Measurements from ENCODE around the gene LRRC27.

Gene LRRC27

DNA sequence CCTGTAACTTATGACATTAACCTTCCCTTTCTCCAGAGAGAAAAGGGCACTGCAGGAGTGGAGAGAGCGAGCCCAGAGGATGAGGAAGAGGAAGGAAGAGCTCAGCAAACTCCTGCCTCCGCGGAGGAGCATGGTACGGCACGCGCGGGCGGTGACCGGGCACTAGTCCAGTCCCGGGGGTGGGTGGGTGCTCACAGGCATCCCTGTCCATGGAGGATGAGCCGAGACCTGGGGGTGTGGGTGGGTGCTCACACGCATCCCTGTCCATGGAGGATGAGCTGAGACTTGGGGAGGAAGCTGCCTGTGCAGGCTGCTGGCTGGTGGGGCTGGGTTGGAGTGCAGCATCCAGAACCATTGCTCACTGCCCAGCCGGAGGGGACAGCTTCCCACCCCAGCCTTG is 23.8 kb downstream of the LRRC27 start:
- H3K9ac ChIP-seq (ENCODE audit: low read depth, low read length), result no peak overlapping the region
- no peaks in the 10 kb centered on the region for H3K36me3 ChIP-seq (ENCODE audit: insufficient read depth, low read length)
- no peaks in the 10 kb centered on the region for H3K4me1 ChIP-seq (ENCODE audit: control insufficient read depth, insufficient read depth, low read length)
- no peak overlapping the region for H3K4me3 ChIP-seq (ENCODE audit: low read length)
- no peak overlapping the region for H3K4me2 ChIP-seq (ENCODE audit: low read length)
- no peaks in the 10 kb centered on the region for H3K27me3 ChIP-seq (ENCODE audit: control insufficient read depth, insufficient read depth, low read length)
- H3K9me3 ChIP-seq (replicated peaks; ENCODE audit: low read length), result no peaks in the 10 kb centered on the region

DNA sequence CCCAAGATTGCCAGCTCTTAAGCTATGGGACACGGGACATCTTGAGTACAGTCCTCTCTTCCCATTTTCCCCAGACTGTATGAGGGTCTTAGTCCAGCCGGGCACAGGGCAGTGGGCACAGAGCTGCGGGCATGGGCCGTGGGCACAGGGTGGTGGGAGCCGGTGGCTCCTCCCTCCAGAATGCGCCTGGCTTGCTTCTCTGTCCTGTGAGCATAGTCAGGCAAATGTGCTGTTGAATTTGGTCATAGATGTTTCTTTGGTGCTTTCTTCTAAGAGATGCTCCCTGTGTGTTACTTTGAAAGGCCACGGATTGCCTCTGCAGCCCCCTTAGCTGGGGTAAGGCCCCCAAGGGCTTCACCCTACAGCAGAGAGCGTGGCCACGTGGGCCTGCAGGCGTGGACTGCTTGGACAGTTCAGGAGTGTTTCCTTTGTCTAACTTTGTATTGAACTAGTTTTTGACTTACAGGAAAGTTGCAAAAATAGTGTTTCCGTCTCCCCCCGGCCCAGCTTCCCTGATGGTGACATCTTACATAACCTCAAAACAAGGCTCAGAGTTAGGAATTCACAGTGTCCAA is 24.7 kb downstream of the LRRC27 start:
- Histone ChIP-seq H3K9ac (ENCODE audit: low read depth, low read length) (no peak overlapping the region), H3K4me1 (ENCODE audit: control insufficient read depth, insufficient read depth, low read length) (no peaks in the 10 kb centered on the region), H3K36me3 (ENCODE audit: insufficient read depth, low read length) (no peaks in the 10 kb centered on the region), H3K27me3 (ENCODE audit: control insufficient read depth, insufficient read depth, low read length) (no peaks in the 10 kb centered on the region), H3K4me3 (ENCODE audit: low read length) (no peak overlapping the region), H3K9me3 (replicated peaks; ENCODE audit: low read length) (no peaks in the 10 kb centered on the region), H3K4me2 (ENCODE audit: low read length) (no peak overlapping the region)

DNA sequence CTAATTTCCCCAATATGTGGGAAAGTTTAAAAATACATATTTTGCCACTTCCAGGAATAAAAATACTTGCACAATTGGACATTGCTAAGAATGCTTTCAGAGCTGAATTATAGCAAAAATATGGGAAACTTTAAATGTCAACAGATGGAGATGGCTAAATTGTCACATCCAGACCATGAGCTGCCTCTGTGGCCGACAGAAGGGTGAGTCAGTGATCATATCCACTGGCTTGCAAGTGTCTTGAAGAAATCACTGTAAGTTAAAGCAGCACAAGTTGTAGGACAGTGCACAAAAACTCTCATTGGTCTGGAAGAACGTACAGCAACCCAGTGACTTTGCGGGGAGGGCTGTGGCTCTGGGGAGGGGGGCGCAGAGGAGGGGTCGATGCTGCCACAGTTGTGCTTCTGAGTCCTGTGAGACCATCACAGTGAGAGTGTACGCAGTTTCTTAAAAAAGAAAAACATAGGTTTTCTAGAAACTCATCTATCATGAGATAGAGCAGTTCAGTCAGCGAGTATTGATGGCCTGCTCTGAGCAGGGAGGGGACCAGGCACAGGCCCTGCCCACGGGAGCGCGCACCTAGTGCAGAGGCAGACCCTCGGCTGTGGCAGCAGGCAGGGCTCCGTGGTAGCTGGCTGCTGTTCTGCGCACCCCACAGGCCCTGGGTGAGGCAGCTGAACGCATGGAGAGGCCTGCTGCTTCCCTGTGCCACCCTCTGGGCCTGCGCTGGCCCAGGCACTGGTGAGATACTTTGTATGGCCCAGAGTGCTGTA is 25.5 kb downstream of the LRRC27 start:
- Histone ChIP-seq H3K36me3 (ENCODE audit: insufficient read depth, low read length) (no peaks in the 10 kb centered on the region), H3K4me2 (ENCODE audit: low read length) (no peak overlapping the region), H3K27me3 (ENCODE audit: control insufficient read depth, insufficient read depth, low read length) (no peaks in the 10 kb centered on the region), H3K9me3 (replicated peaks; ENCODE audit: low read length) (no peaks in the 10 kb centered on the region), H3K9ac (ENCODE audit: low read depth, low read length) (no peak overlapping the region), H3K4me1 (ENCODE audit: control insufficient read depth, insufficient read depth, low read length) (no peaks in the 10 kb centered on the region), H3K4me3 (ENCODE audit: low read length) (no peak overlapping the region)

DNA sequence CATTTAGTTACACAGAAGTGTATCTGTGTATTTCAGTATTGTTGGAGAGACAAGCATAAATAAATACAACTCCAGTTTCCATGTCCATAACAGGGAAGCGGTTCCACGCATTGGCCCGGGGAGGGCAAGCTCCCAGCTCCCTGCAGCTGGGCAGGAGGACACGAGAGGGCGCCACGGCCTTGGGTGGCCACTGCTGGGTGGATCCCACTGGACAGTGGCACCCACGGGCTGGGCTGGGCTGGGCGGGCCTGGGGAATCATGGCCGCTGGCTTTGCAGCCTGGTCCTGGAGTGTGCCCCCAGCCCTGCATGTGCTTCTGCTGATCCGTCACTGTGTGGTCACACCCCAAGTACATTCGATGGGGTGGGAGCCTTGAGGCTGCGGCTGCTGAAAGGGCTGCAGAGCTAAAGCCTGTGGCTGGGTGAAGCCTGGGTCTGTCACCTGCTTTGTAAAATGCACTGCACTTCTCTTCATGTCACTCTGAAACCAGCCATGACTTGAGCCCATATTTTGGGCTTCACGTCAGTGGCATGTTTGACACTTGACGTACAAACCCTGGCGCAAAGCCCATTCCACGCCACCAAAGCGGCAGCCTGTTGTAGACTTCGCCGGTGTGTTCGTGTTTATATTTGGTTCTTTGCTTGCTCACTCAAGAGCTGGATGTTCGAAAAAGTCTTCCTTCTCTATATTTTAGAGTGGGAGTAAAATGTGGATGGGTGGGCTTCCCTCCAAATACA is 27.5 kb downstream of the LRRC27 start:
- Histone ChIP-seq H3K36me3 (ENCODE audit: insufficient read depth, low read length) (no peaks in the 10 kb centered on the region), H3K9me3 (replicated peaks; ENCODE audit: low read length) (no peaks in the 10 kb centered on the region), H3K27me3 (ENCODE audit: control insufficient read depth, insufficient read depth, low read length) (no peaks in the 10 kb centered on the region), H3K9ac (ENCODE audit: low read depth, low read length) (no peak overlapping the region), H3K4me1 (ENCODE audit: control insufficient read depth, insufficient read depth, low read length) (no peaks in the 10 kb centered on the region), H3K4me3 (ENCODE audit: low read length) (no peak overlapping the region), H3K4me2 (ENCODE audit: low read length) (no peak overlapping the region)

DNA sequence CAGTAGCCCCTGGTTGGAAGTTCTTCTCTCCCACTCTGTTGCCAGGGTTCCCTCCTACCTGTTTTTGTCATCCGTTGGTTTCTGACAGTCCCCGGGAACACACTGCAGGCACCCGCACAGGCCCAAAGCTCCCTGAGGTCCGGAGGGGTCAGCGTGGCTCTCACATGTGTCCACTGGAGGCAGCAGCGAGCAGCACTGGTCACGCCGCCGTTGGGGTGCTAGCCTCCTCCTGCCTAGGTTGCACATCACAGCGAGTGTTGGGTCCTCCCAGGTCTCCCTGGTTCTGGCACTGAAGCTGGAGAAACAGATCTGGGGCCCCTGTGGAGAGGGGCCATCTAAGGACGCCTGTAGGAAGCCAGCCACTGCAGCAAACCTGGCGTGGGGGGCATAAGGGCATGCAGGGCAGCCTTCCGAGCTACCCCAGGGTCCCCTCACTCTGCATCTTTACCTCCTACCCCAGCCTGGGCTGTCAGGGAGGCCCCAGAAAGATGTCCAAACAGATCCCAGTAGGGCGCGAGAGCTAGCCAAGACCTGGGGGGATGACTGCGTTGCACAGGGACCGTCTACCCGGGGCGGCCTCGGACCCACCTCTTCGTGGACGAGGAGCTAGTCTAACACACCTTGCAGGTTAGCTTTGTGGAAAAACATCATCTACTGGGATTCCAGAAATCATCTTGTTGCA is 28.9 kb downstream of the LRRC27 start:
- no peaks in the 10 kb centered on the region for H3K36me3 ChIP-seq (ENCODE audit: insufficient read depth, low read length)
- H3K4me1 ChIP-seq (ENCODE audit: control insufficient read depth, insufficient read depth, low read length), result no peaks in the 10 kb centered on the region
- H3K4me3 ChIP-seq (ENCODE audit: low read length), result no peak overlapping the region
- no peak overlapping the region for H3K9ac ChIP-seq (ENCODE audit: low read depth, low read length)
- no peak overlapping the region for H3K4me2 ChIP-seq (ENCODE audit: low read length)
- H3K9me3 ChIP-seq (replicated peaks; ENCODE audit: low read length), result no peaks in the 10 kb centered on the region
- H3K27me3 ChIP-seq (ENCODE audit: control insufficient read depth, insufficient read depth, low read length), result no peaks in the 10 kb centered on the region

DNA sequence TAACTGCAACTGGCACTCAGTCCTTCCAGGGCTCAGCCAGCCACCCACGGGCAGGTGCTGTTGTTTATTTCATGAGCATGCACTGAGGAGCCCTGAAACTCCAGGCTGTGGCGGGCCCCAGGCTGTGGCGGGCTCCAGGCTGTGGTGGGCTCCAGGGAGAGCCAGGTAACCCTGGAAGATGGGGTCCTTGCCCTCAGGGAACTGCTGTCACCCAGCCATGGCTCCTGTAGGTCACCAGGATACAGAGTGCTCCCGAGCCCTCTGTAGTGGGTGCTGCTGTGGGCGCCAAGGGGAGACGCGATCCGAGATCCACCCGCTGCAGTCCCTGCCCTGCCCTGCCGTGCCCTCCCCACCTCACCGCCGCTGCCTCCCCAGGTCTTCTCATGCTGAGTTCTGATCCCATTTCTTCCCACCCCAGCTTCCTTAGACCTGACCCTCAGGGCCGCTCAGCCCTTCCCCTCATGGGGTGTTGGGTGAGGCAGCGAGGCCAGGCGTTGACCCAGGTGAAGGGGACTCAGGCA is 29.6 kb downstream of the LRRC27 start:
- Histone ChIP-seq H3K9ac (ENCODE audit: low read depth, low read length) (no peak overlapping the region), H3K4me1 (ENCODE audit: control insufficient read depth, insufficient read depth, low read length) (no peaks in the 10 kb centered on the region)

DNA sequence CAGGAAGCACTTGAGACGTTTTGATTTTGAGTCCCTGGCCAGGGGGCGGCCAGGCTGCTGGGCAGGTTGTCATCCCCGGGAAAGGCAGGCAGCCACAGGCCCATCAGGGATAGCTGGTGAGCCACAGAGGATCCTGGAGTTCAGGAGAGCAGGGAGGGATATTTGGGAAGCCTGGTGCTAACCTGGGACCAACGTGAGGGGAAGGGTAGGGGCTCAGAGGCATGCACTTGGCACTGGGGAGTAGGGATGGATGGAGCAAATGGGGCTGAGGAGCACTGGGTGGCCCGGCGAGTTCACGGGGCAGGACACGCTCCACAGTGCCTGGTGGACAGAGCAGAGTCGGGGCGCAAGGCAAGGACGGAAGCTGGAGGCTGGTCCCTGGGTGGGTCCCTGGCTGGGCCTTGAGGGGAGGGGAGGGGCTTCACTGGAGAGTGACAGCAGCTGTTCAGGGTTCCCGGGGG is 30.2 kb downstream of the LRRC27 start:
- H3K36me3 ChIP-seq (ENCODE audit: insufficient read depth, low read length), result peaks cover 3% of the 10 kb centered on the region
- no peak overlapping the region for H3K9ac ChIP-seq (ENCODE audit: low read depth, low read length)
- no peak overlapping the region for H3K4me3 ChIP-seq (ENCODE audit: low read length)
- no peaks in the 10 kb centered on the region for H3K27me3 ChIP-seq (ENCODE audit: control insufficient read depth, insufficient read depth, low read length)
- H3K4me2 ChIP-seq (ENCODE audit: low read length), result no peak overlapping the region
- H3K4me1 ChIP-seq (ENCODE audit: control insufficient read depth, insufficient read depth, low read length), result no peaks in the 10 kb centered on the region
- H3K9me3 ChIP-seq (replicated peaks; ENCODE audit: low read length), result no peaks in the 10 kb centered on the region

More for the DNA sequence above, 29.6 kb downstream of the LRRC27 start:
- Histone ChIP-seq H3K27me3 (ENCODE audit: control insufficient read depth, insufficient read depth, low read length) (no peaks in the 10 kb centered on the region), H3K4me2 (ENCODE audit: low read length) (no peak overlapping the region), H3K9me3 (replicated peaks; ENCODE audit: low read length) (no peaks in the 10 kb centered on the region), H3K36me3 (ENCODE audit: insufficient read depth, low read length) (peaks cover under 1% of the 10 kb centered on the region), H3K4me3 (ENCODE audit: low read length) (no peak overlapping the region)

DNA sequence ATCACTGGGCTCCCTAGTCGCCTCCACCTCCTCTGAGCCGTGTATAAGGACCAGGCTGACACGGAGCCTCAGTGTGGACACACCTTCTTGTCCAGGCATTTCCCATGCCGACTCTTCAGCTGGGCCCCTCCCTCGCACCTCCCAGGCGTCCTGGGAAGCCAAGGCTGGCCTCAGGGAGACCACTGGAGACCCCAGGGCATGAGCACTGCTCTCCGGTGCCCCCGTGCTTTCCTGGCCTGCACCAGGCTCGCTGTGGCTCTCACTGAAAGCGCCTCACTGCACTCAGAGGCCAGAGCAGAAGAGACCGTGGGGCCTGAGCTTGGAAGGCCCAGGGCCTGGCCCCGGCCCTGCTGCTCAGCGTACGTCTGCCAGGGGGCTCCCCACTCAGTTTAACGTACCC is 31.4 kb downstream of the LRRC27 start:
- no peak overlapping the region for H3K4me2 ChIP-seq (ENCODE audit: low read length)
- no peaks in the 10 kb centered on the region for H3K9me3 ChIP-seq (replicated peaks; ENCODE audit: low read length)
- H3K9ac ChIP-seq (ENCODE audit: low read depth, low read length), result no peak overlapping the region
- H3K27me3 ChIP-seq (ENCODE audit: control insufficient read depth, insufficient read depth, low read length), result no peaks in the 10 kb centered on the region
- H3K36me3 ChIP-seq (ENCODE audit: insufficient read depth, low read length), result peaks cover 3% of the 10 kb centered on the region
- no peaks in the 10 kb centered on the region for H3K4me1 ChIP-seq (ENCODE audit: control insufficient read depth, insufficient read depth, low read length)
- H3K4me3 ChIP-seq (ENCODE audit: low read length), result no peak overlapping the region

DNA sequence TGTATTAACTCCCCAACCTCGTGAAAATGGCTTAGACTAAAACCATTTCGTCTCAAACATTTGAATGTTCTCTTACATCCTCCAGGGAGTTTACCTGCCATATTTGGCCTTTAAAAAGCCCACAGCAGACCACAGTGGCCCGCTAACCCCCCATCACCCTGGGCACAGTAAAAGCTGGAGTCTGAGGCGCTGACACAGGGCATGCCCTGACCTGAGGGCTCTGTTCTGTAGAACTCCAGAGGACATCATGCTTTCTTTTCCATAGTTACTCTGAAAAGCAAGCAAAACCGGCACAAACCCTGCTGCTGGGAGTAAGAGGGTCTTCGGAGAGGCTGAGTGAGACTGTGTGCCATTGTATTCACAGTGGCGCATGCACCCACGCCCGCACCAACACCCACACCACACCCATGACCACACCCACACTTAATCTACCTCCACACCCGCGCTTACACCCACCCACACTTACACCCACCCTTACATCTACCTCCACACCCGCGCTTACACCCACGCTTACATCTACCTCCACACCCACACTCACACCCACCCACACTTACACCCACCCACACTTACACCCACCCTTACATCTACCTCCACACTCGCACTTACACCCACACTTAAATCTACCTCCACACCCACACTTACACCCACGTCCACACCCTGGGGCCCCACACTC is 32.1 kb downstream of the LRRC27 start:
- no peaks in the 10 kb centered on the region for H3K4me1 ChIP-seq (ENCODE audit: control insufficient read depth, insufficient read depth, low read length)
- no peaks in the 10 kb centered on the region for H3K27me3 ChIP-seq (ENCODE audit: control insufficient read depth, insufficient read depth, low read length)
- no peaks in the 10 kb centered on the region for H3K9me3 ChIP-seq (replicated peaks; ENCODE audit: low read length)
- H3K4me2 ChIP-seq (ENCODE audit: low read length), result no peak overlapping the region
- H3K4me3 ChIP-seq (ENCODE audit: low read length), result no peak overlapping the region
- no peak overlapping the region for H3K9ac ChIP-seq (ENCODE audit: low read depth, low read length)
- peaks cover 3% of the 10 kb centered on the region for H3K36me3 ChIP-seq (ENCODE audit: insufficient read depth, low read length)

DNA sequence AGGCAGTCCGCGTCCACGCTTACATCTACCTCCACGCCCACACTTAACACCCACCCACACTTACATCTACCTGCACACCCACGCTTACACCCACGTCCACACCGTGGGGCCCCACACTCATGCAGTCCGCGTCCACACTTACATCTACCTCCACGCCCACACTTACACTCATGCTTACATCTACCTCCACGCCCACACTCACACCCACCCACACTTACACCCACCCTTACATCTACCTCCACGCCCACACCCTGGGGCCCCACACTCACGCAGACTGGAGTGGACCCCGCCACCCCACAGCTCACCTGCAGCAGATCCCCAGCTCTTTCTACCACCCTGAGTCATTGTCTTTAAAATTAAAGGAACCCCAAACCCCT is 32.6 kb downstream of the LRRC27 start:
- Histone ChIP-seq H3K9me3 (replicated peaks; ENCODE audit: low read length) (no peaks in the 10 kb centered on the region), H3K27me3 (ENCODE audit: control insufficient read depth, insufficient read depth, low read length) (no peaks in the 10 kb centered on the region), H3K4me2 (ENCODE audit: low read length) (no peak overlapping the region), H3K36me3 (ENCODE audit: insufficient read depth, low read length) (peaks cover 3% of the 10 kb centered on the region), H3K4me3 (ENCODE audit: low read length) (no peak overlapping the region), H3K9ac (ENCODE audit: low read depth, low read length) (no peak overlapping the region), H3K4me1 (ENCODE audit: control insufficient read depth, insufficient read depth, low read length) (no peaks in the 10 kb centered on the region)

DNA sequence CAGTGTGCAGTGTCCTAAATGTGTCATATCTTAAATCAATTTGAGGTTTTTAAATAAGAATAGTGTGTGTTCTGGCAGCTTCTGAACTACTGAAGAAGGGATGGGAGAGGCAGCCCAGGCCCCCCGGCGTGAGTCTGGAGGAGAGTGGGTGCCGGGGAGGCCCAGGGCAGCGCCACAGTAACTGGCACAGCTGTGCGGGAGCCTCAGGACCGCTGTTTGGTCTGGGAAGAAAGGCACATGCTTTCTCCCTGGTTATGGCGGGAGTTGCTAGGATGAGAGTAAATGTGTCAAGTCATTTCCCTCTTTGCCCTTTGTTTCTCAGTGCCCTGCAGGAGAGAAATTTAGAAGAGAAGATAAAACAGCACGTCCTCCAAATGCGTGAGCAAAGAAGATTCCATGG is 33.1 kb downstream of the LRRC27 start:
- Histone ChIP-seq H3K9me3 (replicated peaks; ENCODE audit: low read length) (no peaks in the 10 kb centered on the region), H3K27me3 (ENCODE audit: control insufficient read depth, insufficient read depth, low read length) (no peaks in the 10 kb centered on the region), H3K4me1 (ENCODE audit: control insufficient read depth, insufficient read depth, low read length) (no peaks in the 10 kb centered on the region), H3K4me2 (ENCODE audit: low read length) (no peak overlapping the region), H3K9ac (ENCODE audit: low read depth, low read length) (no peak overlapping the region), H3K4me3 (ENCODE audit: low read length) (no peak overlapping the region), H3K36me3 (ENCODE audit: insufficient read depth, low read length) (peaks cover 3% of the 10 kb centered on the region)
